GM12892 (cell line): ENCODE measurements around the gene GDAP1L1.

ENCODE experiments used
- POLR2A ChIP-seq: IDR thresholded peaks from 2 replicates; pipeline ENCODE4 v1.6.1; 2011; ENCODE audit warnings: low read depth, low read length, control low read depth
- POLR2AphosphoS5 ChIP-seq: IDR thresholded peaks from 2 replicates; pipeline ENCODE4 v1.6.1; 2011; ENCODE audit warnings: low read depth, low read length, control low read depth

GRCh38 chr20:44254073-44254472 is 7.0 kb downstream of the GDAP1L1 start:
- TF ChIP-seq POLR2A: no peak
- TF ChIP-seq POLR2AphosphoS5: no peak
